K562 (cell line): ENCODE measurements around the gene FANK1. TPM values are rescaled to one million over a fixed set of nuclear protein-coding genes. Genes with fewer than 3 reads are reported as not detected.

Source experiments
- ATAC-seq: fragments of 200-7000 bp; cut with Tn5 transposase; 3 replicates; pipeline ENCODE4 v1.9.1; 2020; ENCODE audit warnings: moderate library complexity
- BruUV-seq: library from RNA; stranded (reverse); fragments of 400-500 nt; replicated peaks from 2 replicates; lab custom pipeline; 2021; lab: Mats Ljungman, UMichigan
- CTCF ChIA-PET: fragments of 300-600 bp; formaldehyde crosslinking; extraction: SDS; loops from one replicate; lab custom pipeline; 2021; ENCODE audit warnings: low intra/inter-chr PET ratio; lab: Yijun Ruan, JAX
- POLR2A ChIA-PET: fragments of 300-600, 350-650 bp; sonication (Branson Sonifier 250); formaldehyde crosslinking; extraction: SDS; loops from one replicate; lab custom pipeline; 2021; ENCODE audit warnings: antibody characterized with exemption, inconsistent platforms; lab: Yijun Ruan, JAX
- DNase-seq, 4 experiments: peaks; one replicate each; pipeline versions ENCODE4 v3.0.0 to v3.0.0-alpha.2; 2011 to 2018; ENCODE audit warnings: low spot score in 3 of 4, mixed read lengths in 3 of 4; ENCODE audit errors: extremely low read depth in 1 of 4
- FAIRE-seq: peaks from 2 replicates; lab custom pipeline; 2011; peaks lifted over from hg19 to GRCh38; lab: Jason Lieb, UNC
- H2AFZ ChIP-seq: 2 replicates; pipeline ENCODE4 v1.6.0; 2011; ENCODE audit warnings: low read depth, low read length, control low read depth, inconsistent platforms
- H3K27ac ChIP-seq: fragments of 200-600 bp; 3 replicates; pipeline ENCODE4 v1.8.0; 2011; ENCODE audit warnings: low read depth, mild to moderate bottlenecking, control low read depth, inconsistent platforms, low read length, moderate library complexity, mixed read lengths; ENCODE audit errors: extremely low read depth
- H3K27me3 ChIP-seq, 2 experiments: fragments of 300-600 bp in 1 of 2; 2 replicates in 1 of 2; 3 replicates in 1 of 2; pipeline versions ENCODE4 v1.6.0 to v1.8.0; 2011; ENCODE audit warnings: inconsistent platforms in 2 of 2, low read length in 2 of 2, mild to moderate bottlenecking in 1 of 2, mixed read lengths in 1 of 2, moderate library complexity in 1 of 2; ENCODE audit not compliant: control insufficient read depth in 2 of 2, insufficient read depth in 2 of 2
- H3K36me3 ChIP-seq: fragments of 300-600 bp; 3 replicates; pipeline ENCODE4 v1.8.0; 2011; ENCODE audit warnings: mild to moderate bottlenecking, low read length, inconsistent platforms; ENCODE audit not compliant: control insufficient read depth, insufficient read depth
- H3K4me1 ChIP-seq, 2 experiments: fragments of 200-600 bp in 1 of 2; replicated peaks in 1 of 2; 2 replicates in 1 of 2; 3 replicates in 1 of 2; pipeline versions ENCODE4 v1.5.1 to v1.8.0; 2011; ENCODE audit warnings: inconsistent platforms in 2 of 2, low read length in 2 of 2, mild to moderate bottlenecking in 1 of 2, mixed read lengths in 1 of 2, moderate library complexity in 1 of 2; ENCODE audit not compliant: control insufficient read depth in 2 of 2, insufficient read depth in 2 of 2
- H3K4me2 ChIP-seq: 2 replicates; pipeline ENCODE4 v1.6.1; 2011; ENCODE audit warnings: low read length, control low read depth, inconsistent platforms, mixed read lengths; ENCODE audit not compliant: insufficient read depth
- H3K4me3 ChIP-seq: fragments of 200-600 bp; sonication (generic), shearing (Covaris generic); 2 replicates; pipeline ENCODE4 v1.5.1; 2016; ENCODE audit warnings: control low read depth, inconsistent platforms
- H3K79me2 ChIP-seq: fragments of 200-600 bp; 3 replicates; pipeline ENCODE4 v1.8.0; 2011; ENCODE audit warnings: low read length, inconsistent platforms; ENCODE audit not compliant: control insufficient read depth, insufficient read depth
- H3K9ac ChIP-seq, 2 experiments: 2 replicates each; pipeline versions ENCODE4 v1.6.0 to v1.6.1; 2011; ENCODE audit warnings: low read depth in 2 of 2, low read length in 2 of 2, control low read depth in 1 of 2, inconsistent platforms in 1 of 2, mild to moderate bottlenecking in 1 of 2, mixed read lengths in 1 of 2; ENCODE audit not compliant: insufficient read depth in 1 of 2
- H3K9me1 ChIP-seq: one replicate; pipeline ENCODE4 v1.6.0; 2011; ENCODE audit warnings: inconsistent platforms, mild to moderate bottlenecking, low read length, moderate library complexity; ENCODE audit not compliant: control insufficient read depth, insufficient read depth
- H3K9me3 ChIP-seq: replicated peaks from 2 replicates; pipeline ENCODE4 v1.5.1; 2011; ENCODE audit warnings: low read depth, low read length, inconsistent platforms; ENCODE audit not compliant: control insufficient read depth, insufficient read depth
- H4K20me1 ChIP-seq: replicated peaks from 2 replicates; pipeline ENCODE4 v1.6.1; 2011; ENCODE audit warnings: low read length, inconsistent platforms, mixed read lengths; ENCODE audit not compliant: control insufficient read depth, insufficient read depth
- C11orf30 ChIP-seq: fragments of 450-650 bp; IDR thresholded peaks from 2 replicates; pipeline ENCODE4 v1.6.1; 2016; ENCODE audit warnings: low read depth, mild to moderate bottlenecking
- DACH1 ChIP-seq: fragments of 450-650 bp; IDR thresholded peaks from 2 replicates; pipeline ENCODE4 v1.6.1; 2018; ENCODE audit not compliant: partially characterized antibody
- ETS2 ChIP-seq: IDR thresholded peaks from 2 replicates; pipeline ENCODE4 v1.6.1; 2016; ENCODE audit warnings: borderline replicate concordance, missing genetic modification characterization, mild to moderate bottlenecking, moderate library complexity, missing compliant biosample characterization; ENCODE audit not compliant: poor library complexity, severe bottlenecking
- HMG20B ChIP-seq: fragments of 250-450 bp; sonication (Bioruptor Pico); IDR thresholded peaks from 2 replicates; pipeline ENCODE4 v1.5.0; 2021; ENCODE audit warnings: mild to moderate bottlenecking
- MAFG ChIP-seq: fragments of 450-650 bp; conservative IDR thresholded peaks from 2 replicates; pipeline ENCODE4 v1.6.1; 2016; ENCODE audit warnings: missing genetic modification characterization, missing compliant biosample characterization
- MED1 ChIP-seq: sonication (generic); formaldehyde crosslinking; IDR thresholded peaks from 2 replicates; pipeline ENCODE4 v1.8.1; 2023; ENCODE audit warnings: missing genetic modification reagents, borderline replicate concordance
- NR2C2 ChIP-seq, 2 experiments: fragments of 200-800 bp in 1 of 2; sonication (Bioruptor generic) in 1 of 2; sonication (generic) in 1 of 2; formaldehyde crosslinking in 1 of 2; IDR thresholded peaks; 2 replicates each; pipeline versions ENCODE4 v1.6.1 to v1.8.0; 2016 to 2022; ENCODE audit warnings: mild to moderate bottlenecking in 1 of 2, missing compliant biosample characterization in 1 of 2, missing genetic modification characterization in 1 of 2, missing genetic modification reagents in 1 of 2
- POLR3A ChIP-seq: IDR thresholded peaks from 2 replicates; pipeline ENCODE4 v1.6.1; 2011; ENCODE audit warnings: borderline replicate concordance, mild to moderate bottlenecking, moderate library complexity; ENCODE audit not compliant: insufficient read length, insufficient read depth; ENCODE audit errors: extremely low read depth
- RBM14 ChIP-seq: fragments of 200-400 bp; formaldehyde crosslinking; IDR thresholded peaks from 2 replicates; pipeline ENCODE4 v1.6.1; 2018; ENCODE audit warnings: low read depth, mild to moderate bottlenecking, low read length, moderate library complexity, borderline replicate concordance; ENCODE audit not compliant: insufficient read depth
- STAG1 ChIP-seq: sonication (generic); formaldehyde crosslinking; IDR thresholded peaks from 2 replicates; pipeline ENCODE4 v1.5.0; 2020; ENCODE audit warnings: missing genetic modification reagents, borderline replicate concordance
- TAF9B ChIP-seq: fragments of 450-650 bp; IDR thresholded peaks from 2 replicates; pipeline ENCODE4 v1.6.1; 2018; ENCODE audit warnings: mild to moderate bottlenecking; ENCODE audit not compliant: partially characterized antibody
- TFAM ChIP-seq: fragments of 250-450 bp; sonication (Bioruptor Pico); conservative IDR thresholded peaks from 2 replicates; pipeline ENCODE4 v1.5.0; 2021; ENCODE audit warnings: mild to moderate bottlenecking, moderate library complexity
- ZNF197 ChIP-seq: fragments of 200-800 bp; sonication (Bioruptor generic); IDR thresholded peaks from 2 replicates; pipeline ENCODE4 v1.6.1; 2016; ENCODE audit warnings: low read depth, missing genetic modification characterization, missing compliant biosample characterization
- ZNF316 ChIP-seq: fragments of 450-650 bp; IDR thresholded peaks from 2 replicates; pipeline ENCODE4 v1.6.1; 2016
- ZNF583 ChIP-seq: fragments of 250-450 bp; sonication (Bioruptor Pico); IDR thresholded peaks from 2 replicates; pipeline ENCODE4 v1.4.0; 2020
- WGBS: fragments of 100-300 bp; shearing (Covaris generic); methylation state at CpG from one replicate; pipeline ENCODE4 v1.1.6; 2016; ENCODE audit warnings: low coverage, mixed read lengths; ENCODE audit not compliant: insufficient coverage; ENCODE audit errors: missing lambda C conversion rate; 5-methylcytosine and 5-hydroxymethylcytosine counted together
- in situ Hi-C: fragments of 300-500 bp; cut with MboI; formaldehyde crosslinking; loops from 4 replicates; pipeline ENCODE4 v1.15.0; 2018; ENCODE audit warnings: inconsistent platforms, mixed read lengths
- intact Hi-C: fragments of 100-400 bp; cut with micrococcal nuclease; formaldehyde crosslinking; loops from 2 replicates; pipeline ENCODE4 v1.14.2; 2022
- polyA plus RNA-seq, 8 experiments: library from polyadenylated mRNA; depleted of rRNA in 4 of 8; stranded (reverse) in 5 of 8; unstranded in 3 of 8; fragments of >200 nt; fragmentation: Nextera tagmentation in 2 of 8; fragmentation: Illumina TruSeq in 1 of 8; extraction: Ambion mirVana in 2 of 8; extraction: Trizol in 1 of 8; gene quantifications; 2 replicates each; pipeline versions ENCODE4 v1.2.1 to v1.2.3, GENCODE V29; 2011 to 2014; ENCODE audit warnings: inconsistent platforms in 1 of 8, missing spikeins in 1 of 8
- total RNA-seq, 7 experiments: library from RNA; depleted of rRNA in 6 of 7; stranded (reverse); fragments of >200 nt in 6 of 7; fragmentation: Illumina TruSeq in 2 of 7; extraction: Trizol in 2 of 7; gene quantifications; 2 replicates each; pipeline versions ENCODE4 v1.2.1 to v1.2.3, GENCODE V29; 2011 to 2021; ENCODE audit warnings: low replicate concordance in 1 of 7
- TF ChIP-seq, protein P1 (sequence below): fragments of 250-450 bp; sonication (Bioruptor Pico); IDR thresholded peaks from 2 replicates; pipeline ENCODE4 v1.9.0; 2021; ENCODE audit warnings: mild to moderate bottlenecking, inconsistent platforms
- TF ChIP-seq, protein P2 (sequence below): sonication (generic); formaldehyde crosslinking; IDR thresholded peaks from 2 replicates; pipeline ENCODE4 v1.8.0; 2022; ENCODE audit warnings: mild to moderate bottlenecking, missing genetic modification reagents
- TF ChIP-seq, protein P3 (sequence below): sonication (generic); formaldehyde crosslinking; IDR thresholded peaks from 2 replicates; pipeline ENCODE4 v1.8.1; 2022; ENCODE audit warnings: missing genetic modification reagents

The FANK1 gene
- total and polyA plus RNA-seq, 9 of the 15 experiments (the other 6 are each of a cell fraction or from before 2014, with no cell fraction given) = 0.11 to 2.3 (median 0.51) TPM; not detected in 1

DNA sequence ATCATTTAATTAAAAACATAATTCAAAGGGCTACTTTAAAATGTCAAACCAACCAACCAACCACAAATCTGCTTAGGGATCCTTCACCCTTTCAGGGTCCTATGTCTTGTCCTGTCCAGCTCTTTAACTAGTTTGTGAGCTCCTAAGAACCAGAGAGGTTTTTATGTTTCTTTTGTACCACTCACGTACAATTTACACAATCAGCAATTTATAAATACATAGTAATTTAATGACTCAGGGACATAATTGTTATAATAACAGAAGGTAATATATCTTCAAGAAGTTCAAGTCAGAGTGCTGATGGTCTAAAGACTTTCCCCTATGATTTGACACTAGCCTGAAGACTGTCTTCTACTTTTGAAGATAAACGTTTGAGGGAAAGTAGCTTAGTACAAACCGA is 31.2 kb upstream of the FANK1 start:
- H3K9ac ChIP-seq = no peak overlapping the region
- no peak overlapping the region for H3K4me3 ChIP-seq
- peaks cover 2% of the 10 kb centered on the region for H3K9me1 ChIP-seq
- no peaks in the 10 kb centered on the region for H3K79me2 ChIP-seq
- H3K27ac ChIP-seq = no peak overlapping the region
- BruUV-seq = no TSS peak
- no peaks in the 10 kb centered on the region for H3K27me3 ChIP-seq
- H3K9me3 ChIP-seq = no peaks in the 10 kb centered on the region
- intact Hi-C loops (loop anchor here (5.0 to 10.0 kb wide), 2 partner anchors 117 to 520 kb away; partner anchors contain the start of gene ADAM12), in situ Hi-C loops (loop anchor here (10.0 kb wide), 1 partner anchor 110 kb away; no protein-coding TSS in a partner anchor)
- H3K4me2 ChIP-seq = no peak overlapping the region
- peaks cover 14% of the 10 kb centered on the region; the same call in 1 of the 3 replicates for H3K36me3 ChIP-seq
- FAIRE-seq = no peak
- no peak for ATAC-seq
- H2AFZ ChIP-seq = no peak overlapping the region
- no peaks in the 10 kb centered on the region for H3K4me1 ChIP-seq
- 43% methylated on average over 3 of the region's 3 CpGs for WGBS
- ChIA-PET CTCF (no interaction called here), POLR2A (no interaction called here)
- DNase-seq = no peak
- H4K20me1 ChIP-seq = no peaks in the 10 kb centered on the region
- TF ChIP-seq POLR3A = no peak
- TF ChIP-seq, protein P1, sequence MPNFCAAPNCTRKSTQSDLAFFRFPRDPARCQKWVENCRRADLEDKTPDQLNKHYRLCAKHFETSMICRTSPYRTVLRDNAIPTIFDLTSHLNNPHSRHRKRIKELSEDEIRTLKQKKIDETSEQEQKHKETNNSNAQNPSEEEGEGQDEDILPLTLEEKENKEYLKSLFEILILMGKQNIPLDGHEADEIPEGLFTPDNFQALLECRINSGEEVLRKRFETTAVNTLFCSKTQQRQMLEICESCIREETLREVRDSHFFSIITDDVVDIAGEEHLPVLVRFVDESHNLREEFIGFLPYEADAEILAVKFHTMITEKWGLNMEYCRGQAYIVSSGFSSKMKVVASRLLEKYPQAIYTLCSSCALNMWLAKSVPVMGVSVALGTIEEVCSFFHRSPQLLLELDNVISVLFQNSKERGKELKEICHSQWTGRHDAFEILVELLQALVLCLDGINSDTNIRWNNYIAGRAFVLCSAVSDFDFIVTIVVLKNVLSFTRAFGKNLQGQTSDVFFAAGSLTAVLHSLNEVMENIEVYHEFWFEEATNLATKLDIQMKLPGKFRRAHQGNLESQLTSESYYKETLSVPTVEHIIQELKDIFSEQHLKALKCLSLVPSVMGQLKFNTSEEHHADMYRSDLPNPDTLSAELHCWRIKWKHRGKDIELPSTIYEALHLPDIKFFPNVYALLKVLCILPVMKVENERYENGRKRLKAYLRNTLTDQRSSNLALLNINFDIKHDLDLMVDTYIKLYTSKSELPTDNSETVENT (CRISPR knock-in tag) = no peak
- no peak for TF ChIP-seq RBM14
- TF ChIP-seq ETS2 (tag) = no peak
- no peak for TF ChIP-seq STAG1 (CRISPR knock-in tag)
- TF ChIP-seq MAFG (tag) = peak; percentile 29; the same call in 1 of the 2 replicates
- TF ChIP-seq TAF9B = no peak
- TF ChIP-seq ZNF316 = peak; percentile 69
- peak; percentile 28; the same call in 1 of the 2 replicates for TF ChIP-seq C11orf30
- TF ChIP-seq TFAM (CRISPR knock-in tag) = no peak
- no peak for TF ChIP-seq MED1 (CRISPR knock-in tag)
- no peak for TF ChIP-seq ZNF583 (CRISPR knock-in tag)
- no peak for TF ChIP-seq ZNF197 (CRISPR knock-in tag)
- TF ChIP-seq, protein P2, sequence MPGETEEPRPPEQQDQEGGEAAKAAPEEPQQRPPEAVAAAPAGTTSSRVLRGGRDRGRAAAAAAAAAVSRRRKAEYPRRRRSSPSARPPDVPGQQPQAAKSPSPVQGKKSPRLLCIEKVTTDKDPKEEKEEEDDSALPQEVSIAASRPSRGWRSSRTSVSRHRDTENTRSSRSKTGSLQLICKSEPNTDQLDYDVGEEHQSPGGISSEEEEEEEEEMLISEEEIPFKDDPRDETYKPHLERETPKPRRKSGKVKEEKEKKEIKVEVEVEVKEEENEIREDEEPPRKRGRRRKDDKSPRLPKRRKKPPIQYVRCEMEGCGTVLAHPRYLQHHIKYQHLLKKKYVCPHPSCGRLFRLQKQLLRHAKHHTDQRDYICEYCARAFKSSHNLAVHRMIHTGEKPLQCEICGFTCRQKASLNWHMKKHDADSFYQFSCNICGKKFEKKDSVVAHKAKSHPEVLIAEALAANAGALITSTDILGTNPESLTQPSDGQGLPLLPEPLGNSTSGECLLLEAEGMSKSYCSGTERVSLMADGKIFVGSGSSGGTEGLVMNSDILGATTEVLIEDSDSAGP (CRISPR knock-in tag) = no peak
- no peak for TF ChIP-seq DACH1
- no peak for TF ChIP-seq HMG20B (CRISPR knock-in tag)
- no peak for TF ChIP-seq NR2C2 (CRISPR knock-in tag; IDR thresholded peaks at IDR 0.05)
- no peak for TF ChIP-seq NR2C2 (tag; IDR thresholded peaks at IDR 0.05)
- TF ChIP-seq, protein P3, sequence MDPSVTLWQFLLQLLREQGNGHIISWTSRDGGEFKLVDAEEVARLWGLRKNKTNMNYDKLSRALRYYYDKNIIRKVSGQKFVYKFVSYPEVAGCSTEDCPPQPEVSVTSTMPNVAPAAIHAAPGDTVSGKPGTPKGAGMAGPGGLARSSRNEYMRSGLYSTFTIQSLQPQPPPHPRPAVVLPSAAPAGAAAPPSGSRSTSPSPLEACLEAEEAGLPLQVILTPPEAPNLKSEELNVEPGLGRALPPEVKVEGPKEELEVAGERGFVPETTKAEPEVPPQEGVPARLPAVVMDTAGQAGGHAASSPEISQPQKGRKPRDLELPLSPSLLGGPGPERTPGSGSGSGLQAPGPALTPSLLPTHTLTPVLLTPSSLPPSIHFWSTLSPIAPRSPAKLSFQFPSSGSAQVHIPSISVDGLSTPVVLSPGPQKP (CRISPR knock-in tag) = no peak
